Measurements from ENCODE around the gene ITPKA.

Gene ITPKA

GRCh38 chr15:41511899-41512369, 18.3 kb downstream of the ITPKA start:
- DNase-seq: no peak

GRCh38 chr15:41512512-41512939, 18.9 kb downstream of the ITPKA start:
- DNase-seq: no peak

- no peak for DNase-seq
These were observed 19.3 kb downstream of the ITPKA start for GRCh38 chr15:41512940-41513505.

- DNase-seq: no peak
These were observed 20.0 kb downstream of the ITPKA start, which contains the start of gene LTK for GRCh38 chr15:41513506-41514227. TSS of gene LTK (minus strand) at chr15:41513827. CDS start at chr15:41513709, 118 bp downstream.

GRCh38 chr15:41517895-41518449, 24.3 kb downstream of the ITPKA start:
- DNase-seq: no peak

GRCh38 chr15:41520636-41521035, 27.0 kb downstream of the ITPKA start:
- no peak for DNase-seq

- no peak for DNase-seq
These were observed 27.9 kb downstream of the ITPKA start for GRCh38 chr15:41521614-41522013.

- DNase-seq: no peak
These were observed 29.4 kb downstream of the ITPKA start for GRCh38 chr15:41523097-41523496.

GRCh38 chr15:41530363-41530956, 36.8 kb downstream of the ITPKA start:
- DNase-seq: no peak

DNA sequence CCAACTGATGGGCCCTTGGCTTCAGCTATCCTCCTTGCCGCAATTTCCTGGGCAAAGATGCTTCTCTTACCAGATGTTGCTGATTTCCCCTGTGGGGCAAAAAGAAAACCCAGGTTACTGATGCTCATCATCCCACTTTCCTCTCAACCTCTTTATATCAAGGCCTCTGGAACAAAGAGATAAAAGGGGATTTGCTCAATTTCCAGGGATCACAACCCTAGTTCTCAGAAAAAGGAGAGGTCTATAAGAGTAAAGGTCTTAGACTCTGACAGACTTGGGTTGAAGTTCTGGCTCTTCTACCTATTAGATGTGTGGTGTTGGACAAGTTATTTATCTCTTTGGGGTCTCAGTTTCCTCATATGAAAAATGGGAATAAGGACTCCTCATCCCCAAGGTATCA, 41.9 kb downstream of the ITPKA start:
- DNase-seq: no peak

DNA sequence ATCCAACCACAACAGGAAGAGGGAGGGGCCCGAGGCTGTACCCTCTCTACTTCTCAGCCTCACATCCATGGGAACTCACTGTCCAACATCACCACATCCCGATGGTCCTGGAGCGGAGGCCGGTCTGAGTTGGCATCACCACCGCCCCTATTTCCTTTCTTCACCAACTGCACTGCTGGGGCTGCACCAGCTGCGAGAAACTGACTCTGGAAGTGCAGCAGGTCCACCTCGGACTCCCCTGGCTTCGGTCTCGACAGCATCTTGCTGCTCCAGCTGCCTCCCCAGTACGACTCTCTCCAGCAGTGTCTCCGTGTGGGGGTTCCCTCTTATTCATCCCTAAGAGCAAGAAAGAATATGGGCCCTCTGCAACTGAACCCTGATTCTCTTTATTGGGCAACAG, 43.2 kb downstream of the ITPKA start:
- DNase-seq: no peak

DNA sequence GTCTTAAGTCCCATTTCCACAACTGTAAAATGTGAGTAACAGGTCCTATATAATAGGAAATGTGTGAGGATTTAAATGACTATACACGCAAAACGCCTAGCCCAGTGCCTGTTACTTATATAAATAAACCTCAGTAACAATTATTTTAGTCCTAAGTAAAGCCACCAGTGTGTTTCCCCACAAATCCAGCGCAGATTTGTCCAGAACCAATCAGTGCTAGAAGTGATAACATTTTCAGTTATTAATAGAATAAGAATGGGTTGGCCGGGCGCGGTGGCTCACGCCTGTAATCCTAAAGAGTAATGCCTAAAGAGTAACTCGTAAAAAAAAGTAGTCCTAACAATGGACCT, 49.8 kb downstream of the ITPKA start:
- no peak for DNase-seq

- no peak for DNase-seq
These were observed 51.0 kb downstream of the ITPKA start for GRCh38 chr15:41544650-41545015.

- no peak for DNase-seq
These were observed 51.5 kb downstream of the ITPKA start for GRCh38 chr15:41545218-41545617.

DNA sequence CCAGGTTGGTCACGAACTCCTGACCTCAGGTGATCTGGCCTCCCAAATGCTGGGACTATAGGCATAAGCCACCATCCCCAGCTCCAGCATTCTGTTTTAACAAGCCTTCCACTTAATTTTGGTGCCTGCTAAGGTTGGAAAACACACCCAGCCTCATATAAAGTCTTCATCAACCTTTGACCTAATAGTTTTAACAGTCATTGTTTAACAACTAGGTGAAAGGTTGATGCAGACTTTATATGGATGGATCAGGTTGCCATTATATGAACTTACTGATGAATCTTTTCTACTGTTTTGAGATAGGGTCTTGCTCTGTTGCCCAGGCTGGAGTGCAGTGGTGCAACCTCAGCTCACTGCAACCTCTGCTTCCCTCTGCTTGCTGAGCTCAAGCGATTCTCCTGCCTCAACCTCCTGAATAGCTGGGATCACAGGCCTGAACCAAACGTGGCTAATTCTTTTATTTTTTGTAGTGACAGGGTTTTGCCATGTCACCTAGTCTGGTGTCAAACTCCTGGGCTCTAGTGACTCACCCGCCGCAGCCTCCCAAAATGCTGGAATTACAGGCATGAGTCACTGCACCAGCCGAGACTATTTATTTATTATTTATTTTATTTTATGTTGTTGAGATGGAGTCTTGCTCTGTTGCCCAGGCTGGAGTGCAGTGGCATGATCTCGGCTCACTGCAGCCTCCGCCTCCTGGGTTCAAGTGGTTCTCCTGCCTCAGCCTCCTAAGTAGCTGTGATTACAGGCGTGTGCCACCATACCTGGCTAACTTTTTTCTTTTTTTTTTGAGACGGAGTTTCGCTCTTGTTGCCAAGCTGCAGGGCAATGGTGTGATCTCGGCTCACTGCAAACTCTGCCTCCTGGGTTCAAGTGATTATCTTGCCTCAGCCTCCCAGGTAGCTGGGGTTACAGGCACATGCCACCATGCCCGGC, 53.4 kb downstream of the ITPKA start:
- DNase-seq: no peak

- no peak for DNase-seq
These were observed 56.5 kb downstream of the ITPKA start for GRCh38 chr15:41550066-41550775.

Measured in NCI-H526 treated with DMSO at 0.1 percent for 48 hours (cell line).